ENCODE measurements around the gene WFDC6. TPM values are rescaled to one million over a fixed set of nuclear protein-coding genes. Genes with fewer than 3 reads are reported as not detected.
"Not testable (repeated sequence)": the region's sequence is repeated elsewhere in the genome, so short reads cannot be mapped to it uniquely, and the experiment has no call there.

WFDC6 gene
- polyA plus RNA-seq (2011; rRNA removed) = not detected in 2 replicates
- not detected in 2 replicates for polyA minus RNA-seq (2011; rRNA and poly(A)+ RNA removed)

GRCh38 chr20:45539382-45539781 is at the start of gene WFDC6:
Gene WFDC6, minus strand, starts transcription at chr20:45539482. Its CDS starts 75 bp downstream, at chr20:45539407.
- H3K27ac ChIP-seq (ENCODE audit: low read depth, low read length) = no peak within 1 kb of the TSS
- ChIA-PET CTCF (no interaction called here), POLR2A (no interaction called here)
- DNase-seq (ENCODE audit: low read depth, low spot score) = no peak
- H3K9me3 ChIP-seq (ENCODE audit: control insufficient read depth, insufficient read depth, low read length) = no peaks in the 10 kb centered on the region
- H3K27me3 ChIP-seq (ENCODE audit: control insufficient read depth, insufficient read depth, low read length) = peaks cover 5% of the 10 kb centered on the region
- no peak within 1 kb of the TSS for H3K4me3 ChIP-seq (ENCODE audit: low read depth, low read length)
- TF ChIP-seq CTCF (IDR thresholded peaks at IDR 0.05; ENCODE audit: low read depth, low read length) = no peak

GRCh38 chr20:45588800-45589199 is 49.5 kb upstream of the WFDC6 start:
- H3K27ac ChIP-seq (ENCODE audit: low read depth, low read length) = no peak overlapping the region
- no peaks in the 10 kb centered on the region for H3K9me3 ChIP-seq (ENCODE audit: control insufficient read depth, insufficient read depth, low read length)
- ChIA-PET POLR2A (no interaction called here), CTCF (interaction anchor here (1.9 kb wide), 1 partner anchor 182 kb away, joined by 5 read pairs; no protein-coding TSS in a partner anchor)
- peaks cover 2% of the 10 kb centered on the region for H3K27me3 ChIP-seq (ENCODE audit: control insufficient read depth, insufficient read depth, low read length)
- no peak for DNase-seq (ENCODE audit: low read depth, low spot score)
- no peak overlapping the region for H3K4me3 ChIP-seq (ENCODE audit: low read depth, low read length)
- TF ChIP-seq CTCF (IDR thresholded peaks at IDR 0.05; ENCODE audit: low read depth, low read length) = no peak

- H3K4me3 ChIP-seq (ENCODE audit: low read depth, low read length); H3K9me3 ChIP-seq (ENCODE audit: control insufficient read depth, insufficient read depth, low read length); H3K27me3 ChIP-seq (ENCODE audit: control insufficient read depth, insufficient read depth, low read length); H3K27ac ChIP-seq (ENCODE audit: low read depth, low read length); DNase-seq (ENCODE audit: low read depth, low spot score); POLR2A ChIA-PET: not testable (repeated sequence)
- CTCF ChIA-PET = interaction anchor here (0.6 kb wide), 1 partner anchor 185 kb away, joined by 3 read pairs; no protein-coding TSS in a partner anchor
Measured at GRCh38 chr20:45585986-45586385, 46.7 kb upstream of the WFDC6 start.

- CTCF ChIA-PET = interaction anchor here (1.0 kb wide), 1 partner anchor 187 kb away, joined by 6 read pairs; no protein-coding TSS in a partner anchor
- H3K4me3 ChIP-seq (ENCODE audit: low read depth, low read length); H3K27me3 ChIP-seq (ENCODE audit: control insufficient read depth, insufficient read depth, low read length); H3K9me3 ChIP-seq (ENCODE audit: control insufficient read depth, insufficient read depth, low read length); H3K27ac ChIP-seq (ENCODE audit: low read depth, low read length); POLR2A ChIA-PET; DNase-seq (ENCODE audit: low read depth, low spot score): not testable (repeated sequence)
Measured at GRCh38 chr20:45584294-45584693, 45.0 kb upstream of the WFDC6 start.

- Histone ChIP-seq H3K9me3 (ENCODE audit: control insufficient read depth, insufficient read depth, low read length) (no peaks in the 10 kb centered on the region), H3K27ac (ENCODE audit: low read depth, low read length) (no peak overlapping the region), H3K27me3 (ENCODE audit: control insufficient read depth, insufficient read depth, low read length) (peaks cover 2% of the 10 kb centered on the region), H3K4me3 (ENCODE audit: low read depth, low read length) (no peak overlapping the region)
- TF ChIP-seq CTCF (IDR thresholded peaks at IDR 0.05; ENCODE audit: low read depth, low read length) = no peak
- DNase-seq (ENCODE audit: low read depth, low spot score) = no peak
- POLR2A ChIA-PET = no interaction called here
- CTCF ChIA-PET = interaction anchor here (1.0 kb wide), 1 partner anchor 188 kb away, joined by 6 read pairs; no protein-coding TSS in a partner anchor
Measured at GRCh38 chr20:45583502-45583901, 44.2 kb upstream of the WFDC6 start.

- Histone ChIP-seq H3K9me3 (ENCODE audit: control insufficient read depth, insufficient read depth, low read length) (no peaks in the 10 kb centered on the region), H3K27ac (ENCODE audit: low read depth, low read length) (no peak overlapping the region), H3K27me3 (ENCODE audit: control insufficient read depth, insufficient read depth, low read length) (peaks cover 2% of the 10 kb centered on the region), H3K4me3 (ENCODE audit: low read depth, low read length) (no peak overlapping the region)
- ChIA-PET POLR2A (no interaction called here), CTCF (no interaction called here)
- TF ChIP-seq CTCF (IDR thresholded peaks at IDR 0.05; ENCODE audit: low read depth, low read length) = no peak
- no peak for DNase-seq (ENCODE audit: low read depth, low spot score)
Measured at GRCh38 chr20:45581702-45582101, 42.4 kb upstream of the WFDC6 start.

All from AG04450 (cell line).